Measurements from ENCODE around the gene RELA.

The RELA gene

DNA sequence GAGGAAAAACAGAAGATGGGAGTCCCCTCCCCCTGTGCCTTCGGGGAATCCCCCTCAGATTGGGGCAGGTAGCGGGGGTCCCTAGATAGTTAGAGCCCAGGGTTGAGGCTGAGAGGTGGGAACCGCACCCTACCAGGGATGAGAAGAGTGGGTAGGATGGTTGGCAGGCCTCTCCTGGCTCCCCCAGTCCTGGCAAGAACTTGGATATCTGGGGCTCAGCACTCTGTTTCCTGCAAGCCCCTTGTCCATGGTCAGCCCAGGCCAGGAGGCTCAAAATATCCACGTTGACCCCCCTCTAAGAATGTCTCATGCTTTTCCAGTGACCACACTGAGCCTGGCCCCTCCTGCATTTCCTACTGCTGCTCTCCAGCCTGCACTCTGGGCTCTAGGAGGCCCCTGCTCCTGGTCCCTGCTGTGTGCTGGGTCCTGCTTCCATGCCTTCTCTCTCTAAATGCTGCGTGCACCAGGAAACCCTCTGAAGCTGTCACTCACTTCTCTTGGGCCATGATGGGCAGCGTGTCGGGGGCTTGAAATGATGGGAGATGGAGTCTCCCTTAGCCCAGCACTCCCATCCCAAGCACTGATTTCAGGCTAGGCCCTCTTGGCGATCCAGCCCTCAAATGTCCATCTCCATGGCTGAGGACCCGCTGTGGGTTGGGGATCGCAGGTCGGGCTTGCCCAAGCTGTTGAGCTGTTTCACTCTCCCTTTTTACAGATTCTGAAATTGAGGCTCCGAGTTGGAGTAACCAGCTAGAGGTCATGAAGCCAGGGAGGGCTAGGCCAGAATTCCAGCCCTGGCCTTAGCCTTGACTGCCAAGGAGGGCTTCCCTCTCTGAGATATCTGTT, 50.7 kb downstream of the RELA start:
- no peak for DNase-seq (ENCODE audit: low read depth)

DNA sequence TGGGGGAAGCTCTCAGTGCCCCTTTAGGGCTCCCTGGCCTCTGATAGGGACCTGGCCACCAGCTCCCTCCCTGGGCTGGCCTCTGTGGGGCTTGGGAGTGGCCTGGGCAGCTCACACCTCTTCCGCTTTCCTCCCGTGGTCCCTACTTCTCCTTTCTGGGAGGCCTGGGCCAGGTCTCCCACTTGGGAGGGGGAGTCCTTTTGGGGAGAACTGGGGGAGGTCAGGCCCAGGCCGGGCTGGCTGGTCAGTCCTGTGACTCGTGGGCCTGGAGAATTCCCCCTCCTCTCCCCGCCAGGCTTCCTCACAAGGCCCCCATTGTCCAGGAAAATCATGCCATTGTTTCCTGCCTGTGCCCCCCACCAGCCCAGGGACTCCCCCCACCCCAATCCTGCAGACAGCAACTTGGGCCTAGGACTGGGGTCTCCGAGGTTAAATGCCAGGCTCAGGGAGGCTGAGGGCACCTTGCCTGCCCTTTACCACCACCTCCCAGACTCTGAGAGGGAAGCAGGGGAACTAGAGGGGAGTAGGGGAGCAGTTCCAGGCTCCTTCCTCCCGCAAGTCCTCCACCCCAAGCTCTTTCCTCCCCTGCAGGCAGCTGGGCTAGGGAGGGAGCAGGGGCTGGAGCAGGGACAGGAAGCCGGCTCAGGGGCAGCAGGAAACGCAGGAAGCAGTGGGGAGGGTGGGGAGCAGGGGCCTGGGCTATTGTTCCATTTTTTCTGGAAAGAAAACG, 51.5 kb downstream of the RELA start:
- no peak for DNase-seq (ENCODE audit: low read depth)

DNA sequence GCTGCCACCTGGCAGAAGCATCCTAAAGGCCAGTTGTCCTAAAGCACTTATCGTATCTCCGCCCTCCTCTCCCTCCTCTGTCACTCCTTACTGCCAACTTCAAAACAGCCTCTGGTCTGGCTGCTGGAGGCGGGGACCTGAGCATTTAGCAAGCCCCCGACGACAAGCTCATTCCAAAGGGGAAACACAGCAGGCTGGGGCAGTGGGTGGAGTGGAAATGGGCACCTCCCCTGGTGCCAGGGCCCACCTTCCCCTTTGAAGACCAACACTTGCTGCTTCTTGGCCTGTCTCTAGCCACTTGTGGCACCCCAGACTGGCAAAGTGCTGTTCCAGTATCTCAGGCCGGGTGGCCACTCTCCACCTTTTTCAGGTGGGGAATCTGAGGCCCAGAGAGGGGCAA, 52.3 kb downstream of the RELA start:
- DNase-seq (ENCODE audit: low read depth): no peak

DNA sequence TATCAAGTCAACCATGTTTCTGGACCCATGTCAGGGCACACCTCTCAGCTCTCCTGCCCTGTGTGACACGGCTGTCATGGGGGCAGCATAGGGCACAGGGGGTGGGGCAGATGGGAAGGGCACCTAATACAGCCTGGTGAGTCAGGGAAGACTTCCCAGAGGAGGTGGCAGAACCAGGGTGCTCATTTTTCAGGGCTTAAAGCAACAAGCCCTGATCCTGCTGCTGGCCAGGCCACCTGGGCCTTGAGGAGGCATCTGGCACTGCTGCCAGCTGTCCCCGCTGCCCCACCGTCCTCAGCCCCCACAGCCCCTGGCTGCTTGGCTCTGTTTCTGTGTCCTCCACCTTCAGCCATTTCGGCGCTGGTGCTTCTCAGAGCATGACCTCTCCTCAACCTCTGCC, 53.1 kb downstream of the RELA start:
- DNase-seq (ENCODE audit: low read depth): no peak

DNA sequence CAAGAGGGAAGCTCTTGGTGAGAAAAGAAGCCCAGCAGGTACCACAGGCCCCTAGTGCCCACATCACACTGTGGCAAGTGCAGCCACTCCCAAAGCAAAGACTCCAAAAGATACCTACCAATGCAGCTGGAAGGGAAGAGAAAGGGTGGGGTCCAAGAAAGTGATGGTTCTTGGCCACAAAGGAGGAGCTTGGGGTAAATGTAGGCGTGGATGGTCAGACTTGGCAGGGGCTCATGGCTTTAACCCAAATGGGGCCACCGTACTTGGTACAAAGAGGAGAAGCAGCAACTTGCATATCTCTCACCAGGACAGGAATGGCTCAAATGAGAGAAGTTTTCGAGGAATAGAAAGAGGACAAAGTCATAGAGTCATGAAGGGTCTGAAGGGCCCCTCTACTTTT, 53.5 kb downstream of the RELA start:
- DNase-seq (ENCODE audit: low read depth): no peak

DNA sequence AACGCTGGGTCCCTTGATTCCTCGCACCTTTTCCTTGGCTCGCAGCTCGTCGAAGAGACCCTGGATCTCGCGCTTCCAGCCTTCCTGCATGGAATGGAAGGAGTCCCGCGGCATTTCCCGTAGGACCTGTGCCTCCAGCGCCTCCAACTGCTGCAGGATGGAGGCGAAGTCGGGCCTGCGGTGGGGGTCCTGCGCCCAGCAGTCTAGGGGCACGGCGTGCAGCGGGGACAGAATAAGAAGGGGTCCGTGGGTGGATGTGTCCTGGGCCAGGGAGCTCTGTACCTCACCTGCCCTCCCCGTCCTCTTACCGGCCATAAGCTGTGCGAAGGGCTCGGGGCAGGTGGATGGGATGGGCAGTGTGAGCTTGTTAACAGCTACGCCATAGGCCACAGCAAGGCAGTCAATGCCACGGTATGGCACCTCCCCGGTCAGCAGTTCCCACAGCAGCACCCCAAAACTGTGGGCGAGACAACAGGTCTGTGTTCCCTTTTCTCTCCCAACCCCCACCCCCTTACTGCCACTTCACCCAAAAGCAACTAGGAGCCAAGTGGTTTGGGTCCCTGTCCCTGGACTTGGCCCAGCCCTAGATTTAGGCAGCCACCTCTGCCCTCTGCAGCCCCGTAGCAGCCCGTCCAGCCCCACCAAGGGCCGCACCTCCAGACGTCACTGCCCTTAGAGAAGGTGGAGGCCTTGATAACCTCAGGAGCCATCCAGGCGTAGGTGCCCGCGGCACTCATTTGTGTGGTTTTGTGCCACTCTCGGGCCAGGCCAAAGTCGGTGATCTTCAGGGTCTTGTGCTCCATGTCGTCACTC, 54.9 kb downstream of the RELA start:
- no peak for DNase-seq (ENCODE audit: low read depth)

DNA sequence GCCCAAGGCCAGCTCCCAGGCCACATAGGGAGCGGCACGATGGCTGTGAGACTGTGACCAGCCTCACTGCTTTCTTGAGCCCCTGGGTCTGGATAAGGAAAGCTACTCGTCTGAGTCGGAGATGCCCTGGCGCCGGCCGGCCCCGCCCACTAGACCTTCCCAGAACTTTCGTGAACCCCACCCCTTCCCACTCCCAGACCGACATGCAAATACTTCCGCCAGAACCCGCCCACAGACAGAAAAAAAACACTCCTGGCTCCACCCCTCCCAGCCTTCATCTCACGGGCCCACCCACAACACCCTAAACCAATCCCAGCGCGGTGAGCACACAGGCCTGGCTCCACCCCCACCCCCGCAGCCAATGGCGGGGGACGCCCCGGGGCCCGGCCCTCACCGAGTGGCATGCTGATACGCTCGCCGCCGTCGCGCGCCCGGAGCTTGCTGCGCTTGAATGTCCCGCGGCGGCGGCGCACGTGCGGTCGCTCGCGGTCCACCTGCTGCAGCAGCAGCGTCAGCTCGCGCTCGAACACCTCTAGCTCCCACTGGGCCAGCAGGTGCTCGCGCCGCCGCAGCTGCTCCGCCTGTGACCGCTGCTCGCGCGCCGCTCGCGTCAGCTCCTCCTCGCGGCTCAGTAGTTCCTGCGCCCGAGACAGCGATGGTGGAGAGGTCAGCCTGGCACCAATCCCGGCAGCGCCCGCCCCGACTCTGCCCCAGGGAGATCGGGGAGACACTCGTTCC, 55.7 kb downstream of the RELA start:
- peak; percentile 86 for DNase-seq (ENCODE audit: low read depth)

DNA sequence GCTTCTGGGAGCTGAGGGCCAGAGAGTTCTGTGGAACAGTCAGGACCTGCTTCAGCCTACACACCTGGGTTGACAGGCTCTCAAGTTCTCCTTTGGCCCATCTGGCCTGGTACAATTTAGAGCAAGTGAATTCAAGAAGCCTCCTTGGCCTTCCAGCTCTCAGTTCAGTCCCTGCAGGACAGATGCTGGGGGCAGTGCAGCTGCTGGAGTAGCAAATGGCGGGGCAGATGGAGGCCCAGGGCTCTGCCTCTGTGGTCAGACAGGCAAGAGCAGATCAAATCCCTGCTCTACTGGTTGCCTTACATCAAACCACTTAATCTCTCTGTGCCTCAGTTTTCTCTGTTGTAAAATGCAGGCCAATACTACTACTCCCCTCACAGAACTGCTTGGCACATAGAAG, 58.5 kb downstream of the RELA start:
- no peak for DNase-seq (ENCODE audit: low read depth)

All from GM04504 (cell line).